Pulmonary artery endothelial cell (primary cell): ENCODE results near the gene PLS3. TPM values are rescaled to one million over a fixed set of nuclear protein-coding genes. Genes with fewer than 3 reads are reported as not detected.
"Not testable (repeated sequence)": the region's sequence is repeated elsewhere in the genome, so short reads cannot be mapped to it uniquely, and the experiment has no call there.

Experiments
- DNase-seq: peaks from one replicate; pipeline ENCODE4 v3.0.0-alpha.2; 2011; ENCODE audit warnings: low read depth, low spot score
- total RNA-seq: library from RNA; depleted of rRNA; stranded (reverse); fragments of >200 nt; gene quantifications from 2 replicates; pipeline ENCODE4 v1.2.3, GENCODE V29; 2014

Gene PLS3
- total RNA-seq, result 457 and 701 TPM in 2 replicates

GRCh38 chrX:115560978-115561604 is at the start of gene PLS3:
PLS3 (plus strand) TSS chrX:115561174; CDS start chrX:115610251, 49,077 bp downstream.
- peak; percentile 55 for DNase-seq

GRCh38 chrX:115518113-115518512 is 42.9 kb upstream of the PLS3 start:
- DNase-seq, result no peak

- DNase-seq, result no peak
These were observed 39.2 kb upstream of the PLS3 start for GRCh38 chrX:115521741-115522140.

GRCh38 chrX:115522952-115523351 is 38.0 kb upstream of the PLS3 start:
- no peak for DNase-seq

GRCh38 chrX:115525486-115525885 is 35.5 kb upstream of the PLS3 start:
- DNase-seq, result no peak

GRCh38 chrX:115531818-115532403 is 29.1 kb upstream of the PLS3 start:
- peak; percentile 60 for DNase-seq

- DNase-seq, result no peak
These were observed 27.5 kb upstream of the PLS3 start for GRCh38 chrX:115533485-115533884.

- DNase-seq, result no peak
These were observed 26.6 kb upstream of the PLS3 start for GRCh38 chrX:115534383-115534782.

- DNase-seq, result no peak
These were observed 25.6 kb upstream of the PLS3 start for GRCh38 chrX:115535421-115535820.

GRCh38 chrX:115535844-115536243 is 25.1 kb upstream of the PLS3 start:
- no peak for DNase-seq

- no peak for DNase-seq
These were observed 21.1 kb upstream of the PLS3 start for GRCh38 chrX:115539841-115540240.

GRCh38 chrX:115541045-115541444 is 19.9 kb upstream of the PLS3 start:
- DNase-seq, result not testable (repeated sequence)

GRCh38 chrX:115547448-115547847 is 13.5 kb upstream of the PLS3 start:
- DNase-seq, result no peak

GRCh38 chrX:115549008-115549407 is 12.0 kb upstream of the PLS3 start:
- no peak for DNase-seq

GRCh38 chrX:115553171-115553570 is 7.8 kb upstream of the PLS3 start:
- no peak for DNase-seq

GRCh38 chrX:115559672-115560071 is 1.3 kb upstream of the PLS3 start:
- DNase-seq, result no peak

GRCh38 chrX:115560211-115560977 is 580 bp upstream of the PLS3 start:
- no peak for DNase-seq

- DNase-seq, result no peak
These were observed 868 bp downstream of the PLS3 start for GRCh38 chrX:115561605-115562479.

GRCh38 chrX:115562480-115562847 is 1.5 kb downstream of the PLS3 start:
- DNase-seq, result no peak

- DNase-seq, result no peak
These were observed 2.7 kb downstream of the PLS3 start for GRCh38 chrX:115563633-115564162.

GRCh38 chrX:115564243-115564642 is 3.3 kb downstream of the PLS3 start:
- no peak for DNase-seq
